ENCODE data around the gene PCDHA13.
"Not testable (repeated sequence)": the region's sequence is repeated elsewhere in the genome, so short reads cannot be mapped to it uniquely, and the experiment has no call there.

The PCDHA13 gene

GRCh38 chr5:140881889-140882590 lies at the start of gene PCDHA13:
Gene PCDHA13, plus strand, starts transcription at chr5:140882124. Its CDS starts 145 bp downstream, at chr5:140882269.
- DNase-seq (ENCODE audit: low read depth), result no peak

GRCh38 chr5:140833993-140834392 lies 47.9 kb upstream of the PCDHA13 start, which contains the start of gene PCDHA7:
Gene PCDHA7, plus strand, starts transcription at chr5:140834269. Its CDS starts 115 bp downstream, at chr5:140834384.
- no peak for DNase-seq (ENCODE audit: low read depth)

GRCh38 chr5:140834439-140835008 lies 47.4 kb upstream of the PCDHA13 start:
- DNase-seq (ENCODE audit: low read depth), result not testable (repeated sequence)

GRCh38 chr5:140835622-140836510 lies 46.1 kb upstream of the PCDHA13 start:
- no peak for DNase-seq (ENCODE audit: low read depth)

- DNase-seq (ENCODE audit: low read depth), result no peak
Measured at GRCh38 chr5:140840978-140841962, 40.7 kb upstream of the PCDHA13 start, which contains the start of gene PCDHA8. Gene PCDHA8, plus strand, starts transcription at chr5:140841187. Its CDS starts 135 bp downstream, at chr5:140841322.

- DNase-seq (ENCODE audit: low read depth), result no peak
Measured at GRCh38 chr5:140842798-140843733, 38.9 kb upstream of the PCDHA13 start.

GRCh38 chr5:140848139-140849102 lies 33.5 kb upstream of the PCDHA13 start, which contains the start of gene PCDHA9:
Gene PCDHA9, plus strand, starts transcription at chr5:140848382. Its CDS starts 114 bp downstream, at chr5:140848496.
- DNase-seq (ENCODE audit: low read depth), result not testable (repeated sequence)

GRCh38 chr5:140849831-140850634 lies 31.9 kb upstream of the PCDHA13 start:
- not testable (repeated sequence) for DNase-seq (ENCODE audit: low read depth)

GRCh38 chr5:140855772-140856674 lies 25.9 kb upstream of the PCDHA13 start, which contains the start of gene PCDHA10:
Gene PCDHA10, plus strand, starts transcription at chr5:140855897. Its CDS starts 152 bp downstream, at chr5:140856049.
- DNase-seq (ENCODE audit: low read depth), result no peak

GRCh38 chr5:140857177-140857986 lies 24.5 kb upstream of the PCDHA13 start:
- DNase-seq (ENCODE audit: low read depth), result no peak

- no peak for DNase-seq (ENCODE audit: low read depth)
Measured at GRCh38 chr5:140857987-140858240, 24.0 kb upstream of the PCDHA13 start.

GRCh38 chr5:140862441-140863295 lies 19.3 kb upstream of the PCDHA13 start:
- no peak for DNase-seq (ENCODE audit: low read depth)

- no peak for DNase-seq (ENCODE audit: low read depth)
Measured at GRCh38 chr5:140868721-140869554, 13.0 kb upstream of the PCDHA13 start, which contains the start of gene PCDHA11. Gene PCDHA11, plus strand, starts transcription at chr5:140868957. Its CDS starts 147 bp downstream, at chr5:140869104.

- no peak for DNase-seq (ENCODE audit: low read depth)
Measured at GRCh38 chr5:140869555-140869886, 12.4 kb upstream of the PCDHA13 start.

Measured in CMK (cell line).